CD14-positive monocyte (primary cell): ENCODE results near the gene ARID3A. TPM values are rescaled to one million over a fixed set of nuclear protein-coding genes. Genes with fewer than 3 reads are reported as not detected.

Experiments
- DNase-seq, 3 donors: peaks; one replicate each; pipeline ENCODE4 v3.0.0-alpha.2; 2011 to 2022
- H2AFZ ChIP-seq: 2 replicates; pipeline ENCODE4 v1.6.0; 2012; ENCODE audit warnings: mild to moderate bottlenecking, low read depth, low read length, inconsistent platforms; ENCODE audit not compliant: insufficient read depth, poor library complexity, severe bottlenecking
- H3K27ac ChIP-seq, 2 donors: 1 replicate in 1 of 2; 2 replicates in 1 of 2; pipeline ENCODE4 v1.5.1; 2012 to 2013; ENCODE audit warnings: low read length in 2 of 2, control low read depth in 1 of 2, inconsistent platforms in 1 of 2, low read depth in 1 of 2, mild to moderate bottlenecking in 1 of 2
- H3K27me3 ChIP-seq, 2 donors: one replicate each; pipeline versions ENCODE4 v1.6.0 to v1.6.1; 2011 to 2013; ENCODE audit warnings: low read length in 2 of 2; ENCODE audit not compliant: control insufficient read depth in 2 of 2, insufficient read depth in 2 of 2
- H3K36me3 ChIP-seq, 2 donors: replicated peaks in 1 of 2; 1 replicate in 1 of 2; 2 replicates in 1 of 2; pipeline versions ENCODE4 v1.5.1 to v1.6.1; 2012 to 2013; ENCODE audit warnings: low read length in 2 of 2, control low read depth in 1 of 2, inconsistent platforms in 1 of 2, mild to moderate bottlenecking in 1 of 2; ENCODE audit not compliant: insufficient read depth in 2 of 2, control insufficient read depth in 1 of 2
- H3K4me1 ChIP-seq, 2 donors: 1 replicate in 1 of 2; 2 replicates in 1 of 2; pipeline versions ENCODE4 v1.5.1 to v1.6.1; 2012 to 2013; ENCODE audit warnings: low read length in 2 of 2, control low read depth in 1 of 2, inconsistent platforms in 1 of 2, mild to moderate bottlenecking in 1 of 2, moderate library complexity in 1 of 2; ENCODE audit not compliant: insufficient read depth in 2 of 2, control insufficient read depth in 1 of 2
- H3K4me2 ChIP-seq: replicated peaks from 2 replicates; pipeline ENCODE3; 2012; ENCODE audit warnings: low read length, moderate library complexity, mild to moderate bottlenecking; ENCODE audit not compliant: poor library complexity, severe bottlenecking; ENCODE audit errors: extremely low read depth
- H3K4me3 ChIP-seq, 3 experiments: fragments of 200-600 bp in 1 of 3; sonication (generic) in 1 of 3; replicated peaks in 1 of 3; 1 replicate in 2 of 3; 2 replicates in 1 of 3; pipeline ENCODE4 v1.5.1; 2011 to 2013; ENCODE audit warnings: low read length in 3 of 3, mild to moderate bottlenecking in 3 of 3, control low read depth in 2 of 3, low read depth in 2 of 3, inconsistent platforms in 1 of 3, moderate library complexity in 1 of 3
- H3K79me2 ChIP-seq: 2 replicates; pipeline ENCODE4 v1.6.0; 2012; ENCODE audit warnings: mild to moderate bottlenecking, control low read depth, inconsistent platforms, low read length, moderate library complexity; ENCODE audit not compliant: insufficient read depth
- H3K9ac ChIP-seq: 2 replicates; pipeline ENCODE4 v1.6.0; 2017; ENCODE audit warnings: low read length, mild to moderate bottlenecking; ENCODE audit not compliant: insufficient read depth, poor library complexity, severe bottlenecking
- H3K9me3 ChIP-seq, 2 donors: replicated peaks in 1 of 2; 1 replicate in 1 of 2; 2 replicates in 1 of 2; pipeline versions ENCODE4 v1.5.1 to v1.6.1; 2012 to 2013; ENCODE audit warnings: low read length in 2 of 2, control low read depth in 1 of 2; ENCODE audit not compliant: control insufficient read depth in 1 of 2, insufficient read depth in 1 of 2
- H4K20me1 ChIP-seq: 2 replicates; pipeline ENCODE4 v1.6.0; 2012; ENCODE audit warnings: mild to moderate bottlenecking, low read length, control low read depth, moderate library complexity; ENCODE audit not compliant: insufficient read depth
- H3K27ac Mint-ChIP-seq, 7 donors: one replicate each; pipeline ENCODE4 v1.8.0; 2020; ENCODE audit warnings: mild to moderate bottlenecking in 7 of 7, mixed read lengths in 7 of 7, moderate library complexity in 6 of 7, inconsistent platforms in 2 of 7
- H3K27me3 Mint-ChIP-seq, 3 donors: one replicate each; pipeline ENCODE4 v1.8.0; 2021 to 2022; ENCODE audit warnings: low read depth in 3 of 3, mild to moderate bottlenecking in 3 of 3, mixed read lengths in 3 of 3, moderate library complexity in 3 of 3, inconsistent platforms in 1 of 3
- H3K36me3 Mint-ChIP-seq, 2 donors: one replicate each; pipeline ENCODE4 v1.8.0; 2020; ENCODE audit warnings: mixed read lengths in 2 of 2, inconsistent platforms in 1 of 2, mild to moderate bottlenecking in 1 of 2
- H3K4me1 Mint-ChIP-seq: one replicate; pipeline ENCODE4 v1.8.0; 2020; ENCODE audit warnings: mild to moderate bottlenecking, mixed read lengths
- H3K4me3 Mint-ChIP-seq, 2 donors: one replicate each; pipeline ENCODE4 v1.8.0; 2020; ENCODE audit warnings: mild to moderate bottlenecking in 2 of 2, mixed read lengths in 2 of 2, moderate library complexity in 1 of 2
- H3K9me3 Mint-ChIP-seq, 7 donors: one replicate each; pipeline ENCODE4 v1.8.0; 2020 to 2022; ENCODE audit warnings: mixed read lengths in 7 of 7, mild to moderate bottlenecking in 6 of 7, moderate library complexity in 6 of 7, inconsistent platforms in 2 of 7
- CTCF ChIP-seq: fragments of 200-600 bp; IDR thresholded peaks from one replicate; pipeline ENCODE4 v1.8.0; 2022; ENCODE audit warnings: antibody characterized with exemption, mild to moderate bottlenecking
- WGBS: methylation state at CpG from one replicate; pipeline ENCODE4 v1.1.5; 2013; ENCODE audit warnings: missing lambda C conversion rate; ENCODE audit not compliant: insufficient coverage; 5-methylcytosine and 5-hydroxymethylcytosine counted together
- intact Hi-C, 2 donors: fragments of 100-400 bp; cut with micrococcal nuclease; formaldehyde crosslinking; loops; one replicate each; pipeline versions ENCODE4 v1.15.0 to v1.15.1; 2023
- polyA plus RNA-seq, 3 donors: library from polyadenylated mRNA; depleted of rRNA in 1 of 3; unstranded in 2 of 3; stranded (reverse) in 1 of 3; fragments of 300-500 nt in 2 of 3; fragments of >200 nt in 1 of 3; fragmentation: Illumina TruSeq in 2 of 3; gene quantifications; 1 replicate in 2 of 3; 2 replicates in 1 of 3; pipeline ENCODE4 v1.2.3, GENCODE V29; 2012 to 2021

ARID3A gene
- polyA plus RNA-seq, 3 donors, result 2.1 to 41.6 (median 3.2) TPM

DNA sequence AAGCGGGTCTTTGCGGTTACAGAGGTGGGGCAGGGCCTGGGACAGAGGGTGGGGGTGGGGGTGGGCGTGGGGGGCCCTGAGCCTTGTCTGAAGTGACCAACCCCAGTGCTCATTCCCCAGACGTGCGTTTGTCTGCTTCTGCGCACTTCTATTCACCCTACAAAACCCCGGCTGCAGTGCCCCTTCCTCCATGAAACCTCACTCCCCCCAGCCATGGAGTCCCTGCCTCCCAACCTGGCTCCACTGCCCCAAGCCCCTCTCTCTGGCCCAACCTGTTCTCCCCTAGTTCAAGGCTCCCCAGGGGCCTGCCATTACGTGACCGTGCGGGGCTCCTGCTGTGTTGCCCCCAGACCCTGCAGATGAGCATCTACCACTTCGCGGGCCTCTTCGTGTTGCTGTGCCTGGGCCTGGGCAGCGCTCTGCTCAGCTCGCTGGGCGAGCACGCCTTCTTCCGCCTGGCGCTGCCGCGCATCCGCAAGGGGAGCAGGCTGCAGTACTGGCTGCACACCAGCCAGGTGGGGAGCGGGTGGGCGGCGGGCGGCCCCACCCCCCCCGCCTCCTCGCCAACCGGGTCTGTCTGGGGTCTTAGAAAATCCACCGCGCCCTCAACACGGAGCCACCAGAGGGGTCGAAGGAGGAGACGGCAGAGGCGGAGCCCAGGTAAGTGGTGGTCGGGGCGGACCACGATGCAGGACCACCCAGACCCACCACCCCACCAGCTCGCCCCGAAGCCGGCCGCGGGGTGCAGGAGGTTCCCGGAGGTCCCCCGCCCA, 82.6 kb downstream of the ARID3A start:
- H3K27ac Mint-ChIP-seq, result no peak overlapping the region
- intact Hi-C loops, result no loop called here
- 93% methylated on average over 39 of the region's 45 CpGs for WGBS

More for the DNA sequence above, 82.6 kb downstream of the ARID3A start:
- Histone ChIP-seq H3K4me1 (no peaks in the 10 kb centered on the region), H3K4me2 (no peak overlapping the region), H3K36me3 (peaks cover 27 to 40% of the 10 kb centered on the region in 2 donors), H4K20me1 (peaks cover 52% of the 10 kb centered on the region), H3K9me3 (no peaks in the 10 kb centered on the region), H3K79me2 (peaks cover 4% of the 10 kb centered on the region), H3K27me3 (no peaks in the 10 kb centered on the region), H3K4me3 (no peak overlapping the region), H2AFZ (no peak overlapping the region), H3K27ac (no peak overlapping the region), H3K9ac (no peak overlapping the region)
- Mint-ChIP-seq H3K4me1 (no peaks in the 10 kb centered on the region), H3K4me3 (no peak overlapping the region), H3K27me3 (peaks cover 0 to 5% (median 4%) of the 10 kb centered on the region in 3 donors), H3K9me3 (peaks cover 0 to 3% (median 2%) of the 10 kb centered on the region in 7 donors), H3K36me3 (peaks cover 9 to 27% of the 10 kb centered on the region in 2 donors)
- no peak for TF ChIP-seq CTCF
- no peak for DNase-seq
